GM18858 (cell line): ENCODE data around the gene ACAA2.
"Not testable (repeated sequence)": the region's sequence is repeated elsewhere in the genome, so short reads cannot be mapped to it uniquely, and the experiment has no call there.

Experiments
- ATAC-seq: cut with Tn5 transposase; IDR thresholded peaks from one replicate; pipeline ENCODE4 v1.9.1; 2021; ENCODE audit not compliant: unreplicated experiment

ACAA2 gene

GRCh38 chr18:49813069-49813318 lies 339 bp downstream of the ACAA2 start:
- ATAC-seq = peak; percentile 13

- ATAC-seq = no peak
These were observed 856 bp downstream of the ACAA2 start for GRCh38 chr18:49812286-49813068.

DNA sequence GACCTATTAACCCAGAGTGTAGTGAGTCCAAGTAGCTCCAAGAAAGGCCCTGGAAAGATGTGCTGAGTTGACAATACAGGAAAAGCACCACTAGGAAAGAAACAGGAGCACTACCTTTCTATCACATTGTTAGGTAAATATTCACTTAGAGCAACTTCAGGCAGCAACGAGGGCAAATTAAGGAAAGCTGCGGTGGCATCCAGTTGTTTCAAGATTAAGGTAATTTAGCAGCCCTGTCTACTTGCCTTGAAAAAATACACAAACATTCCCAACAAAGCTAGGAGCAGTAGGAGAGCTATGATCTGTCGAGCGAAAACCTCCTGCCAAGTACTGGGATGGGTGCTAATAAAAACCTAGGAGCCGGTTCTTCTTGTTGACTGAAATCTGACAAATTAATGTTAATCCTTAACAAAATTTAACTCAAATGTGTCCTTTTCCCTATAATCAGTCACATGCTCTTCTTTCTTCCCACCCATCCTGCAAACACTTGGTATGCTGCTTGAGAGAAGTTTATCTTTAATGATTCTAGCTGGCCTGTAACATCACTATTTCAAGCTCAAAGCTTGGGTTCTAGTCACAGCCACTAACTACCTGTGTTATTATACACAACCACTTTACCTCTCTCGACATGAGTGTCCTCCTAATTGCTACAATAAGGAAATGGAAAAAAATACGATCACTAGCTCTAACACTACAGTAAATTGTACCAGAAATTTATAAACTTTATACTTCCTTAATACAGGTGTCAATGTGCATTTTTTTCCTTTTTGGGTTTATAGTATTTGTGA lies 2.0 kb downstream of the ACAA2 start:
- no peak for ATAC-seq

- ATAC-seq = not testable (repeated sequence)
These were observed 4.7 kb downstream of the ACAA2 start for GRCh38 chr18:49808553-49809191.

GRCh38 chr18:49804096-49804495 lies 9.2 kb downstream of the ACAA2 start:
- ATAC-seq = no peak

- no peak for ATAC-seq
These were observed 10.7 kb downstream of the ACAA2 start for GRCh38 chr18:49802623-49803022.

DNA sequence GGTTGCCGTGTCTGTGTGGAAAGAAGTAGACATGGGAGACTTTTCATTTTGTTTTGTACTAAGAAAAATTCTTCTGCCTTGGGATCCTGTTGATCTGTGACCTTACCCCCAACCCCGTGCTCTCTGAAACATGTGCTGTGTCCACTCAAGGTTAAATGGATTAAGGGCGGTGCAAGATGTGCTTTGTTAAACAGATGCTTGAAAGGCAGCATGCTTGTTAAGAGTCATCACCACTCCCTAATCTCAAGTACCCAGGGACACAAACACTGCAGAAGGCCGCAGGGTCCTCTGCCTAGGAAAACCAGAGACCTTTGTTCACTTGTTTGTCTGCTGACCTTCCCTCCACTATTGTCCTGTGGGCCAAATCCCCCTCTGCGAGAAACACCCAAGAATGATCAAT lies 12.8 kb downstream of the ACAA2 start:
- not testable (repeated sequence) for ATAC-seq

DNA sequence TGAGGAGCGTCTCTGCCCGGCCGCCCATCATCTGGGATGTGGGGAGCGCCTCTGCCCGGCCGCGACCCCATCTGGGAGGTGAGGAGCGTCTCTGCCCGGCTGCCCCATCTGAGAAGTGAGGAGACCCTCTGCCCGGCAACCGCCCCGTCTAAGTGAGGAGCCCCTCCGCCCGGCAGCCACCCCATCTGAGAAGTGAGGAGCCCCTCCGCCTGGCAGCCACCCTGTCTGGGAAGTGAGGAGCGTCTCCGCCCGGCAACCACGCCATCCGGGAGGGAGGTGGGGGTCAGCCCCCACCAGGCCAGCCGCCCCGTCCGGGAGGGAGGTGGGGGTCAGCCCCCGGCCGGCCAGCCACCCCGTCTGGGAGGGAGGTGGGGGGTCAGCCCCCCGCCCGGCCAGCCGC lies 13.5 kb downstream of the ACAA2 start:
- not testable (repeated sequence) for ATAC-seq

- no peak for ATAC-seq
These were observed 15.3 kb downstream of the ACAA2 start for GRCh38 chr18:49798001-49798400.

DNA sequence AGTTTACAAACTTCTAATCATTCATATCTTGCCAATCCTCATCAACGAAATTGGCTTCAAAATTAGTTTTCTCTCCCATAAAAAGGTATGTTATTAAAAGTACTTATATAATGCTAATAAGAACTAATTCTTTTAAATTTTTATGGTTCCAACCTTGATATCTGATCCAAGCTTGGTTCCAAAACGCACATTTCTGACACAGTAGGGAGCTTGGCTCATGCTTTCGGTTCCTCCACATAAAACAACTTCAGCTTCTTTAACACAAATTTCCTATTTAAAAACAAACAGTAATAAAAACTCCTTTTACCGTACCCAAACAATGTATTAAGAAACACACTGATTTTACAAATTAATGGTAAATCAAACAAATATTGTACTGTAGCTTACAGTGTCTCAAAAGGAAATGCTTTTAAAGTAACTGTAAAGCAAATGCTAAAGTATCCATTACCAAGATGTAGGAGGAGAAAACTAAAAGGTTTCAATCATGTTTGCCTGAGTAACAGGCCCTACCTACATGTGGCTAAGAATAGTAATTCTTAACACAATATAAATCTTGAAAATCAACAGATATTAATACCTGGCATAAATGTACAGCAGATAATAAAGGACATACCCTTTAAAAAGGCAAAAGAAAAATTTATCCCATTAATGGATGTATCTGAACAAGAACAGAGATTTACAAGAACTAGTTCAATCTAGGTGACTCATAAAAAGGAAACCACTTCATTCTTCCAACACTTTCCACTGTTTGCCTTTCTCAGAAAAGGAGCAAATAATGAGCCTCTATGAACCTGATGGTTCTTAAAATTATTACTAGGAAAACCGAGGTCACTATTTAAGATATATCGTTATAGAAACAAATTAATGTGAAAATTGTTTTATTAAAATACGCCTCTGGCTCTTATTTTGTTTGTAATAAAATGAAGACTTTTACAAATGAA lies 17.5 kb downstream of the ACAA2 start:
- no peak for ATAC-seq

DNA sequence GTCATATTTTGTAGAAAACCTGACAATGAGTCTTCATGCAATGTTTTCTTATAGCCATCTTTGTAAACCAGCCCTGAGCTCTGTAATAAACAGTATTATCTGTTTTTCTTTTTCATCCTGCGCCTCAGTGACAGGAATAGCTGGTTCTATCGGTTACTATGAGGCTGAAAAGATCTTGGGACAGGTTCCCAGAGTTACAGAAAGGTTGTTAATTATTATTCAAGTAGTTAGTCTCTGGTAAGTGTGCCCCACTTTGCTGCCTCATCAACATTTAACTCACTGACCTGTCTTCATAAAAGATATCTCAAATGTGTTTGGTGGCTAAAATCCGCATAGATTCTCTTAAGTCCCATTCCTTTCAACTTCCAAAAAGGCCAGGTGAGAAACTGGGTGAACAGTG lies 18.6 kb downstream of the ACAA2 start:
- no peak for ATAC-seq

DNA sequence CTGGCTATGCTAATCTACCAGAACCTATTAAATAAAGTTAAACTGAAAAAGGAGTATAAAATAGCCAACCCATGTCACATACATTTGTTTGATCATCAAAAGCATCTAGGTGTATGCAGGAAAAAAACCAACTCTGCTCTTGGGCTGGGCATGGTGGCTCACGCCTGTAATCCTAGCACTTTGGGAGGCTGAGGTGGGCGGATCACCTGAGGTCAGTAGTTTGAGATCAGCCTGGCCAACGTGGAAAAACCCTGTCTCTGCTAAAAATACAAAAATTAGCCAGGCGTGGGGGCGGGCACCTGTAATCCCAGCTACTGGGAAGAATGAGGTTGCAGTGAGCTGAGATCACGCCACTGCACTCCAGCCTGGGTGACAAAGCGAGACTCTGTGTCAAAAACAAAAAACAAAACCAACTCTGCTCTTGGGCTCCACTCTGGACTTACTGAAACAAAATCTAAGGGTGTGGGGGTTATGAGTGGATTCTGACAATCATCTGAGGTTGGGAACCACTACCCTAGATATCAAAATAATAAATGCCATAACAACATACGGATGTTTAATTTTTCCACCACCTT lies 23.7 kb downstream of the ACAA2 start:
- ATAC-seq = not testable (repeated sequence)

GRCh38 chr18:49788327-49788898 lies 24.9 kb downstream of the ACAA2 start:
- peak; percentile 63 for ATAC-seq

DNA sequence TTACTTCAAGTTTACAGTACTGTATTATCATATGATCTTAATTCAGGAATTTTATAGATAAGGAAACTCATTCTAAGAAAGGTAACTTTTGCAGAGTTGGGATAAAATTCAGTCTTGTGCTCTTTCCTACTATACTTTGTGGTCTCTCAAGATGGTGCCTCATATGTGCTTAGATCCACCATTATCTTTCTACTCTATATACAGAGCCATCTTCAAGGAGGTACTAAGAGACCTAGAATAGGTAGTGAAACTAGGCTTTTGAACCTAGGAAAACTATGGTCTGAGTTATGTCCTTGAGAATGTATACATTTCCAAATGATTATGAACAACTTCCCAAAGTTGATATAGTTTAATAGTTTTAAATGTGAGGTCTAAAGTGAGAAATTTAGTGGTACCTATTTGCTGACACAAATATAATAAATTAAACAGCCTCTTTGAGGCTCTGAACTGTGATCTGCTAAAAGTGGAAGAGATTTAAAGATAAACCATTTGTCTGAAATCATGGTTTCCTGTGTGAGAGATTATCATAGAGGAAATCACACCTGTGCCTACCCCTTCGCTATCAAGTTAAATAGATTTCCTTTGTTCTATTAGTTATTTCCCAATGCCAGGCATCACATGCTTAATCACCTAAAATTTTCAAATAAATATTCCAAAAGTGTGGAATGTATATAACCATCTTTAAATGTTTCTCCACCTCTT lies 27.2 kb downstream of the ACAA2 start:
- no peak for ATAC-seq

DNA sequence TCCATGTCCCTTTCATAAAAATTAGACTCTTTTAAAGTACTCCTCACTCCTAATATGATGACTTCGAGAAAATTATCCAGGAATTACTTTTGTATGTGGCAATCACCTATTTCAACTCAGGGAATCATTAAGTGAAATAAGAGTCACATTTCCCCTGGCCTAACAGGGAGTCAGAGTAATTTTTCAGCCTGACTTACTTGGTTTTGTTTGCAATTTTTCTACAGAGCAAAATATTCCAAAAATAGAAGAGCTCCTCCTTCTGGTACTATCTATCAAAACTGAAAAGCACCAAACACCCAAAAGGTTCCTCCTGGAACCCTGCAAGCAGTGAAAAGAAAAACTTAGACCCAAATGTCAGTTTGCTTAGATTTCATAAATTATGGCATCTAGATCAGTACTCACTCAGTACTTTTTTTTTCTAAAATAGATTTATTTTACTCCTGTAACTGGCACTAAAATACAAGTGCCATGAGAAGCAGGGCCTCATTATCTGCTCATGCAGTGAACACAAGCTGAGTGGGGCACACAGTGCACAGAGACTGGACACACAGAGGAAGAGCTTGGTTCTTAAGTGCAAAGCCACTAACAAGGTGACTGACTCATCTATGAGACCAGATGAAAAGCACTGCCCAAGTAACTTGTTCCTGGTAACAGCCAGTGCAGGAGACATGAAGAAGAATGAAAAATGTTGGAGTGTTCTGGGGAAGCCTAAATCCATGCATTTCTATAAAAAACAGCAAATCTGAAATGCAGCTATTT lies 28.7 kb downstream of the ACAA2 start:
- ATAC-seq = no peak

GRCh38 chr18:49783631-49784030 lies 29.7 kb downstream of the ACAA2 start:
- not testable (repeated sequence) for ATAC-seq

GRCh38 chr18:49778826-49779465 lies 34.4 kb downstream of the ACAA2 start:
- no peak for ATAC-seq

GRCh38 chr18:49769047-49769728 lies 44.1 kb downstream of the ACAA2 start:
- no peak for ATAC-seq
